HEK293 (cell line): ENCODE data around the gene LCN6.

Experiments
- CTCF ChIA-PET: fragments of 350-600 bp; formaldehyde crosslinking; extraction: SDS; loops from one replicate; lab custom pipeline; 2021; ENCODE audit warnings: antibody characterized with exemption; lab: Yijun Ruan, JAX
- POLR2A ChIA-PET: fragments of 300-600 bp; formaldehyde crosslinking; extraction: SDS; loops from one replicate; lab custom pipeline; 2020; ENCODE audit warnings: antibody characterized with exemption, inconsistent platforms; lab: Yijun Ruan, JAX
- H3K27ac ChIP-seq: fragments of 200-500 bp; sonication (Bioruptor generic); 2 replicates; pipeline ENCODE4 v1.5.1; 2014; ENCODE audit warnings: low read depth, low read length, control low read depth, inconsistent platforms; ENCODE audit errors: extremely low read depth
- H3K36me3 ChIP-seq, 2 experiments: fragments of 200-500 bp in 1 of 2; sonication (Bioruptor generic) in 1 of 2; 1 replicate in 1 of 2; 2 replicates in 1 of 2; pipeline ENCODE4 v1.5.1; 2014 to 2017; ENCODE audit warnings: inconsistent platforms in 2 of 2, low read length in 2 of 2; ENCODE audit not compliant: control insufficient read depth in 2 of 2, insufficient read depth in 1 of 2
- H3K4me1 ChIP-seq: fragments of 200-500 bp; sonication (Bioruptor generic); 2 replicates; pipeline ENCODE4 v1.5.1; 2014; ENCODE audit warnings: mild to moderate bottlenecking, low read length, inconsistent platforms; ENCODE audit not compliant: control insufficient read depth, insufficient read depth
- H3K4me3 ChIP-seq: 2 replicates; pipeline ENCODE4 v1.5.1; 2011; ENCODE audit warnings: low read depth, mild to moderate bottlenecking, control low read depth, low read length, moderate library complexity
- H3K9me3 ChIP-seq: fragments of 200-500 bp; sonication (Bioruptor generic); 2 replicates; pipeline ENCODE4 v1.5.1; 2014; ENCODE audit warnings: low read depth, low read length, inconsistent platforms; ENCODE audit not compliant: control insufficient read depth, insufficient read depth
- FEZF1 ChIP-seq: fragments of 450-650 bp; formaldehyde crosslinking; IDR thresholded peaks from 2 replicates; pipeline ENCODE4 v1.5.1; 2016; ENCODE audit warnings: missing biosample characterization, missing genetic modification characterization
- GLIS1 ChIP-seq: fragments of 450-650 bp; formaldehyde crosslinking; IDR thresholded peaks from 2 replicates; pipeline ENCODE4 v1.5.1; 2016; ENCODE audit warnings: missing biosample characterization, missing genetic modification characterization
- GLIS2 ChIP-seq: fragments of 450-650 bp; formaldehyde crosslinking; IDR thresholded peaks from 2 replicates; pipeline ENCODE4 v1.5.1; 2016; ENCODE audit warnings: missing biosample characterization, missing genetic modification characterization
- KLF1 ChIP-seq: fragments of 450-650 bp; formaldehyde crosslinking; IDR thresholded peaks from 2 replicates; pipeline ENCODE4 v1.5.1; 2016; ENCODE audit warnings: missing biosample characterization, missing genetic modification characterization
- MYNN ChIP-seq: fragments of 450-650 bp; formaldehyde crosslinking; IDR thresholded peaks from 2 replicates; pipeline ENCODE4 v1.5.1; 2016; ENCODE audit warnings: missing biosample characterization, missing genetic modification characterization, borderline replicate concordance
- OSR2 ChIP-seq: fragments of 450-650 bp; formaldehyde crosslinking; IDR thresholded peaks from 2 replicates; pipeline ENCODE4 v1.5.1; 2016; ENCODE audit warnings: missing biosample characterization, missing genetic modification characterization
- PRDM6 ChIP-seq: fragments of 450-650 bp; formaldehyde crosslinking; IDR thresholded peaks from 2 replicates; pipeline ENCODE4 v1.5.1; 2017; ENCODE audit warnings: missing biosample characterization, missing genetic modification characterization
- SALL2 ChIP-seq: fragments of 450-650 bp; formaldehyde crosslinking; IDR thresholded peaks from 2 replicates; pipeline ENCODE4 v1.5.0; 2017; ENCODE audit warnings: missing biosample characterization, mild to moderate bottlenecking, missing genetic modification characterization, borderline replicate concordance
- SP2 ChIP-seq: fragments of 450-650 bp; formaldehyde crosslinking; IDR thresholded peaks from 2 replicates; pipeline ENCODE4 v1.5.1; 2016; ENCODE audit warnings: missing biosample characterization, missing genetic modification characterization
- SP3 ChIP-seq: fragments of 450-650 bp; formaldehyde crosslinking; IDR thresholded peaks from 2 replicates; pipeline ENCODE4 v1.5.1; 2016; ENCODE audit warnings: missing biosample characterization, missing genetic modification characterization
- ZBTB17 ChIP-seq: fragments of 450-650 bp; formaldehyde crosslinking; IDR thresholded peaks from 2 replicates; pipeline ENCODE4 v1.5.1; 2016; ENCODE audit warnings: missing biosample characterization, missing genetic modification characterization
- ZBTB20 ChIP-seq: fragments of 450-650 bp; formaldehyde crosslinking; IDR thresholded peaks from 2 replicates; pipeline ENCODE4 v1.5.1; 2016; ENCODE audit warnings: missing biosample characterization, missing genetic modification characterization
- ZBTB7A ChIP-seq: fragments of 450-650 bp; formaldehyde crosslinking; IDR thresholded peaks from 2 replicates; pipeline ENCODE4 v1.5.1; 2016; ENCODE audit warnings: low read depth, missing biosample characterization, missing genetic modification characterization
- ZFP69B ChIP-seq: fragments of 450-650 bp; formaldehyde crosslinking; IDR thresholded peaks from 2 replicates; pipeline ENCODE4 v1.5.1; 2016; ENCODE audit warnings: missing biosample characterization, missing genetic modification characterization
- ZIC2 ChIP-seq: fragments of 450-650 bp; formaldehyde crosslinking; IDR thresholded peaks from 2 replicates; pipeline ENCODE4 v1.5.1; 2016; ENCODE audit warnings: missing biosample characterization, missing genetic modification characterization
- ZNF148 ChIP-seq: fragments of 450-650 bp; formaldehyde crosslinking; IDR thresholded peaks from 2 replicates; pipeline ENCODE4 v1.5.0; 2017; ENCODE audit warnings: missing biosample characterization, missing genetic modification characterization, borderline replicate concordance
- ZNF211 ChIP-seq: fragments of 450-650 bp; formaldehyde crosslinking; IDR thresholded peaks from 2 replicates; pipeline ENCODE4 v1.5.1; 2016; ENCODE audit warnings: low read depth, missing biosample characterization, missing genetic modification characterization
- ZNF24 ChIP-seq: fragments of 450-650 bp; formaldehyde crosslinking; IDR thresholded peaks from 2 replicates; pipeline ENCODE4 v1.5.1; 2016; ENCODE audit warnings: missing biosample characterization, missing genetic modification characterization
- ZNF350 ChIP-seq: fragments of 450-650 bp; formaldehyde crosslinking; IDR thresholded peaks from 2 replicates; pipeline ENCODE4 v1.5.0; 2017; ENCODE audit warnings: missing biosample characterization, mild to moderate bottlenecking, missing genetic modification characterization
- ZNF510 ChIP-seq: fragments of 450-650 bp; formaldehyde crosslinking; IDR thresholded peaks from 2 replicates; pipeline ENCODE4 v1.5.1; 2018; ENCODE audit warnings: mild to moderate bottlenecking, missing genetic modification characterization, missing biosample characterization; ENCODE audit not compliant: insufficient replicate concordance
- ZNF521 ChIP-seq: fragments of 450-650 bp; formaldehyde crosslinking; IDR thresholded peaks from 2 replicates; pipeline ENCODE4 v1.5.1; 2017; ENCODE audit warnings: missing biosample characterization, mild to moderate bottlenecking, missing genetic modification characterization
- ZNF585B ChIP-seq: fragments of 450-650 bp; formaldehyde crosslinking; IDR thresholded peaks from 2 replicates; pipeline ENCODE4 v1.5.1; 2016; ENCODE audit warnings: missing biosample characterization, missing genetic modification characterization
- ZNF664 ChIP-seq: fragments of 450-650 bp; formaldehyde crosslinking; IDR thresholded peaks from 2 replicates; pipeline ENCODE4 v1.5.1; 2016; ENCODE audit warnings: missing biosample characterization, missing genetic modification characterization
- ZNF777 ChIP-seq: fragments of 450-650 bp; formaldehyde crosslinking; IDR thresholded peaks from 2 replicates; pipeline ENCODE4 v1.5.1; 2017; ENCODE audit warnings: missing biosample characterization, missing genetic modification characterization, borderline replicate concordance
- ZNF791 ChIP-seq: fragments of 450-650 bp; formaldehyde crosslinking; IDR thresholded peaks from 2 replicates; pipeline ENCODE4 v1.5.1; 2016; ENCODE audit warnings: missing biosample characterization, missing genetic modification characterization
- ZNF792 ChIP-seq: fragments of 450-650 bp; formaldehyde crosslinking; IDR thresholded peaks from 2 replicates; pipeline ENCODE4 v1.5.1; 2016; ENCODE audit warnings: missing biosample characterization, missing genetic modification characterization

LCN6 gene

GRCh38 chr9:136764301-136764891 lies 16.1 kb upstream of the LCN6 start, which contains the start of gene LCN15 (continued):
- no peak for TF ChIP-seq ZNF510 (tag by site-specific recombination)
- no peak for TF ChIP-seq ZNF148 (tag by site-specific recombination)
- TF ChIP-seq OSR2 (tag by site-specific recombination): peak; percentile 43; the same call in 1 of the 2 replicates
- TF ChIP-seq ZIC2: peak; percentile 91
- TF ChIP-seq ZNF664 (tag by site-specific recombination): no peak
- TF ChIP-seq ZBTB20 (tag by site-specific recombination): no peak
- TF ChIP-seq FEZF1: no peak
- no peak for TF ChIP-seq SP3 (tag by site-specific recombination)
- no peak for TF ChIP-seq ZBTB7A (tag by site-specific recombination)
- no peak for TF ChIP-seq ZNF211 (tag by site-specific recombination)
- no peak for TF ChIP-seq ZFP69B
- no peak for TF ChIP-seq MYNN (tag by site-specific recombination)

GRCh38 chr9:136763649-136764035 lies 15.3 kb upstream of the LCN6 start:
- CTCF ChIA-PET: interaction anchor here (1.0 to 2.2 kb wide), 7 partner anchors 14 to 271 kb away, joined by 3 to 6 read pairs (median 5); partner anchors contain the start of gene AJM1
- POLR2A ChIA-PET: interaction anchor here (0.6 kb wide), 1 partner anchor 83 kb away, joined by 3 read pairs; no protein-coding TSS in a partner anchor
- no peaks in the 10 kb centered on the region for H3K36me3 ChIP-seq
- TF ChIP-seq SALL2 (tag by site-specific recombination) (no peak), GLIS2 (tag by site-specific recombination) (peak; percentile 21; the same call in 1 of the 2 replicates), PRDM6 (tag by site-specific recombination) (no peak)
- no peaks in the 10 kb centered on the region for H3K4me1 ChIP-seq
- no peaks in the 10 kb centered on the region for H3K9me3 ChIP-seq
- no peak overlapping the region for H3K27ac ChIP-seq
- H3K4me3 ChIP-seq: no peak overlapping the region

- ChIA-PET CTCF (interaction anchor here (0.8 to 5.9 kb wide), 7 partner anchors 8 to 272 kb away, joined by 3 to 54 read pairs (median 6); no protein-coding TSS in a partner anchor), POLR2A (interaction anchor here (0.6 kb wide), 1 partner anchor 82 kb away, joined by 3 read pairs; no protein-coding TSS in a partner anchor)
- H3K4me3 ChIP-seq: no peak overlapping the region
- no peaks in the 10 kb centered on the region for H3K9me3 ChIP-seq
- no peak overlapping the region for H3K27ac ChIP-seq
- H3K36me3 ChIP-seq: no peaks in the 10 kb centered on the region
- no peaks in the 10 kb centered on the region for H3K4me1 ChIP-seq
- TF ChIP-seq SP2: peak; percentile 72
- TF ChIP-seq ZNF350: no peak
- TF ChIP-seq ZNF24: no peak
- no peak for TF ChIP-seq ZNF585B (tag by site-specific recombination)
- no peak for TF ChIP-seq ZNF777 (tag by site-specific recombination)
- TF ChIP-seq ZBTB17 (tag by site-specific recombination): peak; percentile 40; the same call in 1 of the 2 replicates
- TF ChIP-seq GLIS1 (tag by site-specific recombination): peak; percentile 53
- TF ChIP-seq SP3 (tag by site-specific recombination): peak; percentile 70
- TF ChIP-seq ZNF791 (tag by site-specific recombination): no peak
- peak; percentile 89 for TF ChIP-seq KLF1 (tag by site-specific recombination)
- TF ChIP-seq ZNF521: no peak
- TF ChIP-seq ZIC2: peak; percentile 74
- TF ChIP-seq ZNF792 (tag by site-specific recombination): no peak
These were observed 14.8 kb upstream of the LCN6 start for GRCh38 chr9:136762915-136763648.
